Esophagus muscularis mucosa (tissue), 4 donors: ENCODE results near the gene MAD1L1.

Source experiments
- CTCF ChIP-seq, 3 experiments: fragments of 200-600 bp in 2 of 3; fragments of 450-650 bp in 1 of 3; sonication (generic) in 2 of 3; IDR thresholded peaks; one replicate each; pipeline ENCODE4 v1.5.1; 2017 to 2019; ENCODE audit warnings: antibody characterized with exemption in 3 of 3, mild to moderate bottlenecking in 2 of 3, moderate library complexity in 1 of 3
- EP300 ChIP-seq: sonication (generic); formaldehyde crosslinking; IDR thresholded peaks from one replicate; pipeline ENCODE4 v1.6.1; 2017; ENCODE audit warnings: antibody characterized with exemption
- POLR2A ChIP-seq: fragments of 450-650 bp; IDR thresholded peaks from one replicate; pipeline ENCODE4 v1.6.1; 2017; ENCODE audit warnings: antibody characterized with exemption, moderate library complexity, mild to moderate bottlenecking, low read depth
- POLR2AphosphoS5 ChIP-seq, 2 donors: sonication (generic); formaldehyde crosslinking; IDR thresholded peaks; one replicate each; pipeline ENCODE4 v1.6.1; 2017; ENCODE audit warnings: antibody characterized with exemption in 2 of 2

DNA sequence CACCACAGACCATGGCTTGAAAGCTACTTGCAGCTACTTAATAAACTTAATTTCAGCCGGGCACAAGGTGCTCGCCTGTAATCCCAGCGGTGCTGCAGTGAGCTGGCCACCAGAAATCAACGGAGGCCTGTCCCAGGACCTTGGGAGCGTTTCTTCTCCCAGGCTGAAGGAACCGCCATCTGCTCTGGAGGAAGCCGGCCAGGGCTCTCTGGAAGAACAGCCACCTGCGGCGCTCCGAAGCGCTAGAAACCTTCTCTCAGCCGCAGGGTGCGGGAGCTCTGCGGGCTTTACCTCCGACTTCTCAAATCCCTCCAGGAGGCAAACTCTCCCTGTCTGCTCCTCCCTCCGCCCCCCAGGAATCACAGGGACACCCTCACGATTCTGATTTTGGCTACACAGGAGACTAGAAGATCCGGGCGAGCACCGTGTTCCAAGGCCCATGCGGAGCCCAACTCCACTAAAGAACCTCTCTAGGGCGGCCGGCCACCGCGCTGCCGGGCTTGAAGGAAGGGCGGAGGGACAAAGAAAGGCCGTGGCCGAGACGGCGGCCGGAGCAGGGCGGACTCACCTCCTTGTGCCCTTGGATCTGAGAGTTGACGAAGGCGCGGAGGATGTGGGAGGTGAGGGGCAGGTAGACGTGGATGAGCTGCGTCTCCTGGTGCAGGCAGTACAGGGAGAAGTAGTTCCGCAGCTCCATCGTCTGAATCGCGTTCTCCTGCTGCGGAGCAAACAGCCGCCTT lies 23.7 kb upstream of the MAD1L1 start:
- TF ChIP-seq EP300 (no peak), CTCF (IDR thresholded peaks at IDR 0.05) (no peak), POLR2AphosphoS5 (IDR thresholded peaks at IDR 0.05) (no peak), POLR2A (no peak)
